Measurements from ENCODE around the gene MYO18B. TPM values are rescaled to one million over a fixed set of nuclear protein-coding genes. Genes with fewer than 3 reads are reported as not detected.

Gene MYO18B
- total and polyA plus RNA-seq, 2 donors (not counting 3 experiments of a cell fraction or from before 2014, with no cell fraction given), result 0.01 TPM; not detected in 1

DNA sequence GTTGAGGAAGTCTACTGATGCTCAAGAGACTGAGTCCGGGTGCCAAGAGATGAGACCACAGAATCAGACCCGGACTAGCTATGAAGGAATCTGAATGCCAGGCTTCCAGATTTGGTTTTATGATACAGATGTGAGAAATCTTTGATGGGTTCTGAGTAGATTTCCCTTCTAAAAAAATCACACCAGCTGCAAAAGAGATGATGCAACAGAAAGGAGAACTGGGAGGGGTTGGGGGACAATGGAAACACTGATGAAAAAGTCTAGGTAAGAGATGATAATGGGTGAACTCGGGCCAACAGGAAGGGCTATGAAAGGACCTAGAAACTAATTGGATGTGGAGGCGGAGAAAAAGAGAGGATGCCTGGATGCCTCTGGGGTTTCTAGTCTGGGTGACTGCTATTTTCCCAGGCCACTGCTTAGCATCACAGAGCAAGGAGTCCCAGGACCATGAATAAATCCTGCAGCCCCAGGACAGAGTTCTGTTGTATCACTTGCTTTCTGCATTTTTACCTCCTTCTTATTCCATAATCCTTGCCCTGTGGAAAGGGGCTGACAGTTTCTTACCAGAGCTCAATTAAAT lies 311.8 kb downstream of the MYO18B start:
- no peak for FAIRE-seq
- TF ChIP-seq, protein P1, sequence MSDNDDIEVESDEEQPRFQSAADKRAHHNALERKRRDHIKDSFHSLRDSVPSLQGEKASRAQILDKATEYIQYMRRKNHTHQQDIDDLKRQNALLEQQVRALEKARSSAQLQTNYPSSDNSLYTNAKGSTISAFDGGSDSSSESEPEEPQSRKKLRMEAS (IDR thresholded peaks at IDR 0.05; ENCODE audit: insufficient read depth, insufficient read length), result no peak
- TF ChIP-seq GATA2 (IDR thresholded peaks at IDR 0.05; ENCODE audit: insufficient read depth, insufficient read length, low read depth, low read length), result no peak
- TF ChIP-seq JUN (IDR thresholded peaks at IDR 0.05; ENCODE audit: borderline replicate concordance, insufficient read depth, insufficient read length, low read depth), result no peak
- no peaks in the 10 kb centered on the region for H3K9me3 ChIP-seq (replicated peaks; ENCODE audit: control insufficient read depth, insufficient read depth, low read length)
- no peak overlapping the region for H3K9ac ChIP-seq (replicated peaks; ENCODE audit: extremely low read depth, insufficient read depth, low read length)
- no peaks in the 10 kb centered on the region for H3K9me1 ChIP-seq (replicated peaks; ENCODE audit: control insufficient read depth, extremely low read depth, insufficient read depth, low read length)
- no peaks in the 10 kb centered on the region for H3K4me1 ChIP-seq (ENCODE audit: control insufficient read depth, extremely low read depth, insufficient read depth, low read length)
- no TSS peak for BruUV-seq (replicated peaks)
- DNase-seq (ENCODE audit: low read depth, low spot score), result no peak
- no peak overlapping the region for H3K27ac ChIP-seq (ENCODE audit: insufficient read depth, low read depth, low read length)
- H3K4me3 ChIP-seq (replicated peaks in 1 of 3; ENCODE audit: insufficient read depth in 1 of 3, low read depth in 1 of 3, low read length in 3 of 3), result no peak overlapping the region
- no peaks in the 10 kb centered on the region for H3K27me3 ChIP-seq (ENCODE audit: control insufficient read depth in 2 of 2, insufficient read depth in 2 of 2, low read length in 2 of 2)
- intact Hi-C loops (cut with micrococcal nuclease) (no loop called here), dilution Hi-C loops (cut with MboI; ENCODE audit: extremely low pct_ligation_motif_present, low sequenced_read_pairs) (no loop called here)
- CTCF ChIA-PET, result no interaction called here
- no peaks in the 10 kb centered on the region for H4K20me1 ChIP-seq (replicated peaks; ENCODE audit: control insufficient read depth, extremely low read depth, insufficient read depth, low read length)
- no peak overlapping the region for H2AFZ ChIP-seq (ENCODE audit: low read depth, low read length)
- H3K79me2 ChIP-seq (ENCODE audit: control insufficient read depth, insufficient read depth, low read length), result no peaks in the 10 kb centered on the region
- no peak overlapping the region for H3K4me2 ChIP-seq (ENCODE audit: insufficient read depth, low read length)
- POLR2A ChIA-PET, result no interaction called here
- no peaks in the 10 kb centered on the region for H3K36me3 ChIP-seq (ENCODE audit: control insufficient read depth in 2 of 2, extremely low read depth in 1 of 2, insufficient read depth in 2 of 2, low read length in 2 of 2)

DNA sequence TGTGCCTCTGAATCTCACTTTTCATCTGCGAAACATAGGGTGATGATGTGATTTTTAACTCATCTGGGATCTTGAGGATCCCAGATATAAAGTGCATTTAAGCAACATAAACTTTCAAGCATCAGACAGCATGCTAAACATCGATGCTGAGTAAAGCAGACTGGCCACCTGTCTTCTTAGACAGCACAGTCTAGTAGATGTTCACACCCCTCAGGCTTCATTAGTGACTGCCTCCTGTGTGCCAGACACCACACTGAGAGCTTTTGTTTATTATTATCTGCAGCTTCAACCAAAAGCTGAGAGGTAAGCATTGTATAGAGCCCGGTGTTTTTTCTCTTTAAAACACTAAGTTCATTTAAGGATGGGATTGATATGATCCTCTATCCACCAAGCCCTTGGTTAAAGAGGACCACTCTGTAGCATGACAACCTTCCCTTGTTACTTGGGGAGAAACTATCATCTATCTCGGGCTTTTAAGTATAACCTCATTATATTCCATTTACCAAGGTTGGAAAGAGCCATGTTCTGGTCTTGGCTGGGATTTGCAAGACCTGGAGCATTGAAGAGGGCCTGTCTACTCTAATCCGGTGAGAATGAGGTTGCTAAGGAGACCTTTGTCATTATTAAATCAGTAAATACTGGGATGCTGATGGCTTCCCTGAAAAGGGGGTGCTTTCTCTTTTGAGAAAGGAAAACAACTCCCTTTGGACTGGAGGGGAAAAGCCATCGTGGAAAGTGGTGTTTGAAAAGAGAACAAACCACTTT lies 313.0 kb downstream of the MYO18B start:
- H3K4me3 ChIP-seq (replicated peaks in 1 of 3; ENCODE audit: insufficient read depth in 1 of 3, low read depth in 1 of 3, low read length in 3 of 3), result no peak overlapping the region
- no peaks in the 10 kb centered on the region for H3K36me3 ChIP-seq (ENCODE audit: control insufficient read depth in 2 of 2, extremely low read depth in 1 of 2, insufficient read depth in 2 of 2, low read length in 2 of 2)
- no TSS peak for BruUV-seq (replicated peaks)
- no peak overlapping the region for H3K9ac ChIP-seq (replicated peaks; ENCODE audit: extremely low read depth, insufficient read depth, low read length)
- FAIRE-seq (no peak), DNase-seq (ENCODE audit: low read depth, low spot score) (no peak)
- H3K79me2 ChIP-seq (ENCODE audit: control insufficient read depth, insufficient read depth, low read length), result no peaks in the 10 kb centered on the region
- CTCF ChIA-PET, result no interaction called here
- TF ChIP-seq, protein P1 (IDR thresholded peaks at IDR 0.05; ENCODE audit: insufficient read depth, insufficient read length), result no peak
- TF ChIP-seq FOS (IDR thresholded peaks at IDR 0.05; ENCODE audit: borderline replicate concordance, insufficient read depth, low read length) (no peak), JUN (IDR thresholded peaks at IDR 0.05; ENCODE audit: borderline replicate concordance, insufficient read depth, insufficient read length, low read depth) (no peak), POLR2AphosphoS5 (IDR thresholded peaks at IDR 0.05; ENCODE audit: insufficient read depth, low read depth, low read length) (no peak), POLR2A (IDR thresholded peaks at IDR 0.05; ENCODE audit: low read depth, low read length) (no peak), GATA2 (IDR thresholded peaks at IDR 0.05; ENCODE audit: insufficient read depth, insufficient read length, low read depth, low read length) (no peak), EZH2 (IDR thresholded peaks at IDR 0.05; ENCODE audit: borderline replicate concordance, low read depth, low read length, severe bottlenecking) (no peak), CTCF (IDR thresholded peaks at IDR 0.05; ENCODE audit: extremely low read depth in 1 of 2, insufficient read depth in 1 of 2, low read depth in 1 of 2, low read length in 2 of 2) (no peak), MYC (IDR thresholded peaks at IDR 0.05; ENCODE audit: low read depth, low read length) (no peak)
- dilution Hi-C loops (cut with MboI; ENCODE audit: extremely low pct_ligation_motif_present, low sequenced_read_pairs), result no loop called here
- intact Hi-C loops (cut with micrococcal nuclease), result no loop called here
- no peak overlapping the region for H2AFZ ChIP-seq (ENCODE audit: low read depth, low read length)
- H3K27me3 ChIP-seq (ENCODE audit: control insufficient read depth in 2 of 2, insufficient read depth in 2 of 2, low read length in 2 of 2), result no peaks in the 10 kb centered on the region
- H3K9me1 ChIP-seq (replicated peaks; ENCODE audit: control insufficient read depth, extremely low read depth, insufficient read depth, low read length), result no peaks in the 10 kb centered on the region
- no peak overlapping the region for H3K4me2 ChIP-seq (ENCODE audit: insufficient read depth, low read length)
- no peaks in the 10 kb centered on the region for H4K20me1 ChIP-seq (replicated peaks; ENCODE audit: control insufficient read depth, extremely low read depth, insufficient read depth, low read length)
- H3K9me3 ChIP-seq (replicated peaks; ENCODE audit: control insufficient read depth, insufficient read depth, low read length), result no peaks in the 10 kb centered on the region
- no peak overlapping the region for H3K27ac ChIP-seq (ENCODE audit: insufficient read depth, low read depth, low read length)
- H3K4me1 ChIP-seq (ENCODE audit: control insufficient read depth, extremely low read depth, insufficient read depth, low read length), result no peaks in the 10 kb centered on the region
- POLR2A ChIA-PET, result no interaction called here

All from endothelial cell of umbilical vein (primary cell).